PC-9 (cell line): ENCODE measurements around the gene NPVF. TPM values are rescaled to one million over a fixed set of nuclear protein-coding genes. Genes with fewer than 3 reads are reported as not detected.

Experiments
- BruUV-seq: library from RNA; stranded (reverse); fragments of 400-500 nt; replicated peaks from 2 replicates; lab custom pipeline; 2021; lab: Mats Ljungman, UMichigan
- CTCF ChIA-PET: fragments of 300-600 bp; sonication (Branson Sonifier 250); formaldehyde crosslinking; loops from one replicate; lab custom pipeline; 2022; ENCODE audit warnings: antibody characterized with exemption; lab: Charles Lee
- POLR2A ChIA-PET: fragments of 300-600 bp; sonication (Branson Sonifier 250); formaldehyde crosslinking; loops from one replicate; lab custom pipeline; 2022; ENCODE audit warnings: antibody characterized with exemption; ENCODE audit not compliant: unreplicated experiment; lab: Charles Lee
- DNase-seq, 2 experiments: peaks; one replicate each; pipeline versions ENCODE4 v3.0.0 to v3.0.0-alpha.2; 2015 to 2022; ENCODE audit warnings: mixed read lengths in 1 of 2
- H2AFZ ChIP-seq: fragments of 200-600 bp; sonication (generic); 2 replicates; pipeline ENCODE4 v1.8.1; 2017; ENCODE audit warnings: antibody characterized with exemption
- H3F3A ChIP-seq: fragments of 200-600 bp; sonication (generic); 2 replicates; pipeline ENCODE4 v1.8.1; 2017; ENCODE audit warnings: antibody characterized with exemption, mild to moderate bottlenecking, low read depth; ENCODE audit not compliant: insufficient read depth
- H3K27ac ChIP-seq: fragments of 200-600 bp; sonication (generic); 2 replicates; pipeline ENCODE4 v1.6.1; 2016; ENCODE audit warnings: mixed run types
- H3K27me3 ChIP-seq: fragments of 200-600 bp; sonication (generic); 2 replicates; pipeline ENCODE4 v1.6.1; 2016; ENCODE audit warnings: low read depth, mixed run types; ENCODE audit not compliant: insufficient read depth
- H3K36me3 ChIP-seq: fragments of 200-600 bp; sonication (generic); 2 replicates; pipeline ENCODE4 v1.6.1; 2016; ENCODE audit warnings: low read depth, mixed run types
- H3K4me1 ChIP-seq: fragments of 200-600 bp; sonication (generic); replicated peaks from 2 replicates; pipeline ENCODE4 v1.6.1; 2016; ENCODE audit warnings: mixed run types; ENCODE audit not compliant: insufficient read depth
- H3K4me2 ChIP-seq: fragments of 200-600 bp; sonication (generic); 2 replicates; pipeline ENCODE4 v1.6.1; 2017; ENCODE audit warnings: mixed run types
- H3K4me3 ChIP-seq: fragments of 200-600 bp; sonication (generic); 2 replicates; pipeline ENCODE4 v1.6.1; 2016; ENCODE audit warnings: mixed run types
- H3K79me2 ChIP-seq: fragments of 200-600 bp; sonication (generic); 2 replicates; pipeline ENCODE4 v1.6.1; 2017; ENCODE audit warnings: low read depth, mixed run types
- H3K9me2 ChIP-seq: fragments of 200-600 bp; sonication (generic); 2 replicates; pipeline ENCODE4 v1.8.1; 2017; ENCODE audit warnings: mild to moderate bottlenecking; ENCODE audit not compliant: insufficient read depth
- H3K9me3 ChIP-seq: fragments of 200-600 bp; sonication (generic); 2 replicates; pipeline ENCODE4 v1.8.1; 2016; ENCODE audit warnings: low read depth; ENCODE audit not compliant: insufficient read depth
- H4K20me1 ChIP-seq: fragments of 200-600 bp; sonication (generic); 2 replicates; pipeline ENCODE4 v1.8.1; 2017; ENCODE audit not compliant: insufficient read depth
- EZH2 ChIP-seq: fragments of 200-600 bp; sonication (generic); IDR thresholded peaks from 2 replicates; pipeline ENCODE4 v1.8.0; 2017; ENCODE audit warnings: antibody characterized with exemption, low read depth
- intact Hi-C: fragments of 100-400 bp; cut with micrococcal nuclease; formaldehyde crosslinking; loops from one replicate; pipeline ENCODE4 v1.10.0; 2022; ENCODE audit not compliant: unreplicated experiment
- total RNA-seq: library from RNA; stranded (reverse); gene quantifications from 2 replicates; pipeline ENCODE4 v1.2.3, GENCODE V29; 2021
- TF ChIP-seq, protein P1 (sequence below): fragments of 200-600 bp; sonication (generic); conservative IDR thresholded peaks from 2 replicates; pipeline ENCODE4 v1.6.1; 2017; ENCODE audit warnings: mixed run types, antibody characterized with exemption, mild to moderate bottlenecking, moderate library complexity

Gene NPVF
- total RNA-seq, 1 experiment from 2014 or later = not detected

GRCh38 chr7:25194036-25194435 lies 34.2 kb downstream of the NPVF start:
- no peaks in the 10 kb centered on the region for H3F3A ChIP-seq
- ChIA-PET POLR2A (no interaction called here), CTCF (no interaction called here)
- DNase-seq = no peak
- peaks cover 5% of the 10 kb centered on the region for H3K27me3 ChIP-seq
- H3K4me2 ChIP-seq = no peak overlapping the region
- no TSS peak for BruUV-seq
- no peaks in the 10 kb centered on the region for H3K9me3 ChIP-seq
- no peak overlapping the region for H3K4me3 ChIP-seq
- H4K20me1 ChIP-seq = no peaks in the 10 kb centered on the region
- intact Hi-C loops = no loop called here
- H3K4me1 ChIP-seq = peaks cover 10% of the 10 kb centered on the region; the same call in 1 of the 2 replicates
- no peaks in the 10 kb centered on the region for H3K79me2 ChIP-seq
- no peak for TF ChIP-seq EZH2
- TF ChIP-seq, protein P1, sequence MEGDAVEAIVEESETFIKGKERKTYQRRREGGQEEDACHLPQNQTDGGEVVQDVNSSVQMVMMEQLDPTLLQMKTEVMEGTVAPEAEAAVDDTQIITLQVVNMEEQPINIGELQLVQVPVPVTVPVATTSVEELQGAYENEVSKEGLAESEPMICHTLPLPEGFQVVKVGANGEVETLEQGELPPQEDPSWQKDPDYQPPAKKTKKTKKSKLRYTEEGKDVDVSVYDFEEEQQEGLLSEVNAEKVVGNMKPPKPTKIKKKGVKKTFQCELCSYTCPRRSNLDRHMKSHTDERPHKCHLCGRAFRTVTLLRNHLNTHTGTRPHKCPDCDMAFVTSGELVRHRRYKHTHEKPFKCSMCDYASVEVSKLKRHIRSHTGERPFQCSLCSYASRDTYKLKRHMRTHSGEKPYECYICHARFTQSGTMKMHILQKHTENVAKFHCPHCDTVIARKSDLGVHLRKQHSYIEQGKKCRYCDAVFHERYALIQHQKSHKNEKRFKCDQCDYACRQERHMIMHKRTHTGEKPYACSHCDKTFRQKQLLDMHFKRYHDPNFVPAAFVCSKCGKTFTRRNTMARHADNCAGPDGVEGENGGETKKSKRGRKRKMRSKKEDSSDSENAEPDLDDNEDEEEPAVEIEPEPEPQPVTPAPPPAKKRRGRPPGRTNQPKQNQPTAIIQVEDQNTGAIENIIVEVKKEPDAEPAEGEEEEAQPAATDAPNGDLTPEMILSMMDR = no peak
- H3K27ac ChIP-seq = no peak overlapping the region
- no peaks in the 10 kb centered on the region for H3K9me2 ChIP-seq
- no peaks in the 10 kb centered on the region for H3K36me3 ChIP-seq
- no peak overlapping the region for H2AFZ ChIP-seq

- CTCF ChIA-PET = no interaction called here
- H3K4me2 ChIP-seq = no peak overlapping the region
- H4K20me1 ChIP-seq = no peaks in the 10 kb centered on the region
- H3F3A ChIP-seq = no peaks in the 10 kb centered on the region
- H3K9me3 ChIP-seq = no peaks in the 10 kb centered on the region
- no peak overlapping the region for H3K27ac ChIP-seq
- H3K79me2 ChIP-seq = no peaks in the 10 kb centered on the region
- H3K9me2 ChIP-seq = no peaks in the 10 kb centered on the region
- TF ChIP-seq EZH2 = no peak
- TF ChIP-seq, protein P1 = no peak
- H3K27me3 ChIP-seq = peaks cover 10% of the 10 kb centered on the region; the same call in 1 of the 2 replicates
- H3K36me3 ChIP-seq = no peaks in the 10 kb centered on the region
- no peak overlapping the region for H2AFZ ChIP-seq
- no peak for DNase-seq
- peaks cover 10% of the 10 kb centered on the region; the same call in 1 of the 2 replicates for H3K4me1 ChIP-seq
- BruUV-seq = no TSS peak
- H3K4me3 ChIP-seq = no peak overlapping the region
- intact Hi-C loops = no loop called here
- POLR2A ChIA-PET = interaction anchor here (0.6 kb wide), 1 partner anchor 306 kb away, joined by 4 read pairs; no protein-coding TSS in a partner anchor
Observed at GRCh38 chr7:25192043-25192442, 36.2 kb downstream of the NPVF start.

- Histone ChIP-seq H3K79me2 (no peaks in the 10 kb centered on the region), H3K4me3 (no peak overlapping the region), H3F3A (no peaks in the 10 kb centered on the region), H3K4me2 (no peak overlapping the region), H4K20me1 (no peaks in the 10 kb centered on the region), H3K4me1 (0 out of 2 replicates have a peak, but pooled peaks cover 3% of the 10 kb centered on the region), H3K9me3 (no peaks in the 10 kb centered on the region), H3K9me2 (no peaks in the 10 kb centered on the region), H3K27me3 (peaks cover 28% of the 10 kb centered on the region), H3K36me3 (no peaks in the 10 kb centered on the region), H3K27ac (no peak overlapping the region), H2AFZ (no peak overlapping the region)
- no peak for DNase-seq
- TF ChIP-seq, protein P1 = no peak
- no TSS peak for BruUV-seq
- intact Hi-C loops = no loop called here
- CTCF ChIA-PET = no interaction called here
- POLR2A ChIA-PET = no interaction called here
Observed at GRCh38 chr7:25189197-25189596, 39.1 kb downstream of the NPVF start.
